Activated T-helper 1 cell treated with anti-CD3 and anti-CD28 coated beads, Interleukin-12 subunit alpha, Interleukin-12 subunit beta, Interleukin-2, Interleukin-4 antibody, amounts not matched to agents 30 ng/mL and 10 ng/mL and 1 ng/mL, durations not matched to agents 14 hours and 24 hours and 36 hours (primary cell): ENCODE data around the gene FGL2. TPM values are rescaled to one million over a fixed set of nuclear protein-coding genes. Genes with fewer than 3 reads are reported as not detected.
"Not testable (repeated sequence)": the region's sequence is repeated elsewhere in the genome, so short reads cannot be mapped to it uniquely, and the experiment has no call there.

Experiments used
- DNase-seq: peaks from one replicate; pipeline ENCODE4 v3.0.0; 2021; ENCODE audit warnings: low spot score
- H3K27ac Mint-ChIP-seq: one replicate; pipeline ENCODE4 v1.8.0; 2021; ENCODE audit warnings: mild to moderate bottlenecking, mixed read lengths
- H3K27me3 Mint-ChIP-seq: one replicate; pipeline ENCODE4 v1.8.0; 2022; ENCODE audit warnings: mild to moderate bottlenecking, moderate library complexity, mixed read lengths; ENCODE audit not compliant: insufficient read depth
- H3K36me3 Mint-ChIP-seq: one replicate; pipeline ENCODE4 v1.8.0; 2021; ENCODE audit warnings: low read depth, mixed read lengths
- H3K4me1 Mint-ChIP-seq: one replicate; pipeline ENCODE4 v1.8.0; 2021; ENCODE audit warnings: low read depth, mixed read lengths
- H3K4me3 Mint-ChIP-seq: one replicate; pipeline ENCODE4 v1.8.0; 2021; ENCODE audit warnings: mild to moderate bottlenecking, moderate library complexity, mixed read lengths
- H3K9me3 Mint-ChIP-seq: one replicate; pipeline ENCODE4 v1.8.0; 2021; ENCODE audit warnings: mixed read lengths
- intact Hi-C: fragments of 100-400 bp; cut with micrococcal nuclease; formaldehyde crosslinking; loops from one replicate; pipeline ENCODE4 v1.15.1; 2024
- total RNA-seq: library from RNA; stranded (reverse); gene quantifications from 2 replicates; pipeline ENCODE4 v1.2.3, GENCODE V29; 2022

The FGL2 gene
- total RNA-seq, 1 donor from 2014 or later: 4.0 TPM

DNA sequence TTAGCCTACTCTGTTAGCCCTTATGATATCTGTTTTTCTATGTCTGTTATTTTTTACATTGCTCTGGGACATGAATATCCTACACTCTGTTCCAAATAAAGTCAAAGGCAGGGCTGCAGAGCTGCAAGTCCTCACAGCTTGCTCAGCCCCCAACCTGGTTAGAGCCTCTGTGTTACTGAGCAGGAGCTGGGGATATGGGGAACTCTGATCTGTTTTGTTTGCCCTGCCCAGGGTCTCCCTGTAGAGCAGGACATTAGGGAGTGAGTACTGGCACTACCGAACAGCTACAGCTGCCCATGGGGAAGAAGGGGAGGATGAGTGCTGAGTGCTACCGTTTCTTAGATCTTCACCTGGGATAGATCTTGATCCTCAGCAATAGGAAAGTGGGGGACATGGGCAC lies 32.8 kb upstream of the FGL2 start:
- Mint-ChIP-seq H3K36me3 (peaks cover 2% of the 10 kb centered on the region), H3K27me3 (peaks cover 2% of the 10 kb centered on the region), H3K27ac (no peak overlapping the region), H3K4me1 (no peaks in the 10 kb centered on the region), H3K9me3 (peaks cover 12% of the 10 kb centered on the region), H3K4me3 (no peak overlapping the region)
- intact Hi-C loops: no loop called here
- no peak for DNase-seq

DNA sequence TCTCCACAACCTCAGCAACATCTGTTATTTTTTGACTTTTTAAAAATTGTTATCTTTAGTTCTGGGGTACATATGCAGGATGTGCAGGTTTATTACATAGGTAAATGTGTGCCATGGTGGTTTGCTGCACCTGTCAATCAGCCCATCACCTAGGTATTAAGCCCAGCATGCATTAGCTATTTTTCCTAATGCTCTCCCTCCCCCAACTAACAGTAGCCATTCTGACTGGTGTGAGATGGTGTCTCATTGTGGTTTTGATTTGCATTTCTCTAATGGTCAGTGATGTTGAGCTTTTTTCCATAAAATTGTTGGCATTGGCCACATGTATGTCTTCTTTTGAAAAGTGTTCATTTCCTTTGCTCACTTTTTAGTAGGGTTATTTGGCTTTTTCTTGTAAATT lies 29.2 kb upstream of the FGL2 start:
- H3K27ac Mint-ChIP-seq, H3K4me1 Mint-ChIP-seq, intact Hi-C loops, H3K27me3 Mint-ChIP-seq, H3K4me3 Mint-ChIP-seq, H3K36me3 Mint-ChIP-seq, DNase-seq: not testable (repeated sequence)
- H3K9me3 Mint-ChIP-seq: peaks cover 12% of the 10 kb centered on the region

DNA sequence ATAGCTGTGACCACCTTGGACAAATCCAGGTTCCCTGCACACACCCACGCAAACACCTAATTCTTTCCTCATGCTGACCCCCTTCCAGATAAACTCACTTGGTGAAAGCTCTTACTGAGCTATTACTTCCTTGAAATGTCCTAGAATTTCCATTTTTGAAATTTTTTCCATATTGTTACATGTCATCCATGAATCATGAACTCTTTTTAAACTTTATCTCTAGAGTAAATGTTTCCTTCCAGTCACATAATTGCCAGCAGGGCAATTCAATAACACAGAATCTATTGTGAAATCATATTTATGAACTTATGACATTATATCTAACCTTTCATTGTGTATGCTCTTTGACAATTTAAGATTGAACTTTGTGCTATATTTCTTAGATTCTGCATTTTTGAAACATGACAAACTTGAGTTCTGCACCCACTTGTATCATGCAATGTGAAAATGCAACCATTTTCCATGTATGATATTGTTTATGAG lies 26.8 kb upstream of the FGL2 start:
- H3K36me3 Mint-ChIP-seq: no peaks in the 10 kb centered on the region
- peaks cover 16% of the 10 kb centered on the region for H3K4me1 Mint-ChIP-seq

GRCh38 chr7:77223261-77223660 lies 23.6 kb upstream of the FGL2 start:
- Mint-ChIP-seq H3K4me3 (no peak overlapping the region), H3K36me3 (peaks cover 3% of the 10 kb centered on the region), H3K9me3 (peaks cover 11% of the 10 kb centered on the region), H3K4me1 (peaks cover 16% of the 10 kb centered on the region), H3K27ac (no peak overlapping the region), H3K27me3 (no peaks in the 10 kb centered on the region)
- DNase-seq: no peak
- intact Hi-C loops: no loop called here

More for the DNA sequence above, 26.8 kb upstream of the FGL2 start:
- Mint-ChIP-seq H3K27me3 (peaks cover 2% of the 10 kb centered on the region), H3K27ac (no peak overlapping the region), H3K4me3 (no peak overlapping the region), H3K9me3 (peaks cover 16% of the 10 kb centered on the region)
- intact Hi-C loops: no loop called here
- DNase-seq: no peak

DNA sequence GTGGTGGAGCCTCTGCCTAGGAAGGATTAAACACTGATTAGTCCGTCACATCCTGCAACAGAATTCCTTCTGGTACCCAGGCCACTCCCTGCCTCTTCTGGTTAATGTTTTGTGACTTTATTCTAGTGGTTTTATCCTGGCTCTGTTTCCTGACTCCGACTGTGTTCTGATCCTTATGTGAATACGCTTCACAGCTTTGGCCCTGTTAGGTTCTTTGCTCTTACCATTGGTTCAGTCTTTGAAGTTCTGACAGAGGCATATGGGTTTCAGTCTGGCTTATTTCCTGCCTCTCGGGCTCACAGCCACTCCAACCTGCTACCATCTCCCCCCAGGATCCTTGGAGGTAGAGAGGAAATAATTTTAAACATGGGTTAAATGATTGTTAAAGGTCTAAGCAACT lies 23.2 kb upstream of the FGL2 start:
- Mint-ChIP-seq H3K27me3 (no peaks in the 10 kb centered on the region), H3K27ac (no peak overlapping the region), H3K36me3 (peaks cover 3% of the 10 kb centered on the region), H3K4me3 (no peak overlapping the region), H3K9me3 (peaks cover 11% of the 10 kb centered on the region), H3K4me1 (peaks cover 16% of the 10 kb centered on the region)
- no peak for DNase-seq
- intact Hi-C loops: no loop called here

- Mint-ChIP-seq H3K36me3 (peaks cover 3% of the 10 kb centered on the region), H3K27me3 (no peaks in the 10 kb centered on the region), H3K27ac (no peak overlapping the region), H3K9me3 (peaks cover 11% of the 10 kb centered on the region), H3K4me3 (no peak overlapping the region), H3K4me1 (peaks cover 16% of the 10 kb centered on the region)
- no peak for DNase-seq
- intact Hi-C loops: no loop called here
Observed at GRCh38 chr7:77222065-77222464, 22.4 kb upstream of the FGL2 start.

- Mint-ChIP-seq H3K4me1 (peaks cover 11% of the 10 kb centered on the region), H3K9me3 (peaks cover 11% of the 10 kb centered on the region)
- DNase-seq, H3K27me3 Mint-ChIP-seq, H3K4me3 Mint-ChIP-seq, H3K27ac Mint-ChIP-seq, intact Hi-C loops, H3K36me3 Mint-ChIP-seq: not testable (repeated sequence)
Observed at GRCh38 chr7:77219701-77220331, 20.2 kb upstream of the FGL2 start.

- Mint-ChIP-seq H3K27ac (no peak overlapping the region), H3K36me3 (peaks cover 3% of the 10 kb centered on the region), H3K9me3 (peaks cover 11% of the 10 kb centered on the region), H3K4me3 (no peak overlapping the region), H3K4me1 (peaks cover 7% of the 10 kb centered on the region), H3K27me3 (no peaks in the 10 kb centered on the region)
- DNase-seq: no peak
- intact Hi-C loops: no loop called here
Observed at GRCh38 chr7:77217474-77218185, 18.0 kb upstream of the FGL2 start.

DNA sequence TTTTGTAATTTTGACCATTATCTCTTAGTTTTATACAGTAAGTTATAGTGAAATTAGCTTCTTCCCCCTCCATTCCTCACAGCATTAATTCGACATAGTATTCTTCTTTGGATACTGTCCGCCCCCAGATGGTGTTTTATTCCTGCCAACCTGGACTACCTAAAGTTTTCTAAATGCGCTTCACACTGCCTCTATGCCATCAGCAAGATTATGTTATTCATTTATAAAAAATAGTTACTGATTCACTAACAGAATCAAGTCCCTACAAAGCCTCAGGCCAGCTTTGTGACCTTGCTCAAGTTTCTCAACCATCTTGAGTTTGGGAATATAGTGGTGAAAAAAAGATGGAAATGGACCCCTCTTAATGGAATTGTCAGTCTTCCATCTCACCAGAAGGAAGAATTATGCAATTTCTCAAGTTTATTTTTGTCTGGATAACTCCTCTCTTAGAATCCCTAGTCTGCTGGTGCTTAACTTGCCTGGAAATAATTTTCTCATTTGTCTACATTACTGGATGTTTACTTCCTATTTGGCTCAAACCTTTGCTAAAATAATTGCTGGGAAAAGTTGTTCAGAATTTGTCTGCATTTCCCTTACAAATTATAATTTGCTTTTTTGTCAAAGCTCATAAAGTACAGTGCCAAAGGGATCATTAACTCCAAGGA lies 16.7 kb upstream of the FGL2 start:
- Mint-ChIP-seq H3K27me3 (no peaks in the 10 kb centered on the region), H3K9me3 (peaks cover 7% of the 10 kb centered on the region), H3K36me3 (peaks cover 3% of the 10 kb centered on the region), H3K27ac (no peak overlapping the region), H3K4me3 (no peak overlapping the region), H3K4me1 (no peaks in the 10 kb centered on the region)
- intact Hi-C loops: no loop called here
- no peak for DNase-seq

DNA sequence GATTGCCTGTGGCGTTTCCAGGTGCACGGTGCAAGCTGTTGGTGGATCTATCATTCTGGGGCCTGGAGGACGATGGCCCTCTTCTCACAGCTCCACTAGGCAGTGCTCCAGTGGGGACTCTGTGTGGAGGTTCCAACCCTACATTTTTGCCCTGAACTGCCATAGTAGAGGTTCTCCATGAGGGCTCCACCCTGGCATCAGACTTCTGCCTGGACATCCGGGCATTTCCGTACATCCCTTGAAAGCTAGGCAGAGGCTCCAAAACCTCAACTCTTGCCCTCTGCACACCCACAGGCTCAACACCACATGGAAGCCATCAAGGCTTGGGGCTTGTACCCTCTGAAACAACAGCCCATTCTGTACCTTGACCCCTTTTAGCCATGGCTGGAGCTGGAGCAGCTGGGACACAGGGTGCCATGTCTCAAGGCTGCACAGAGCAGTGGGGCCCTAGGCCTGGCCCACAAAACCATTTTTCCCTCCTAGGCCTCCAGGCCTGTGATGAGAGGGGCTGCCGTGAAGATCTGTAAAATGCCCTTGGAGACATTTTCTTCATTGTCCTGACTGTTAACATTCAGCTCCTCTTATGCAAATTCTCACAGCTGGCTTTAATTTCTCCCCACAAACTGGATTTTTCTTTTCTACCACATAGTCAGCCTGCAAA lies 10.0 kb upstream of the FGL2 start:
- Mint-ChIP-seq H3K4me3 (no peak overlapping the region), H3K36me3 (peaks cover 9% of the 10 kb centered on the region), H3K27me3 (no peaks in the 10 kb centered on the region), H3K27ac (no peak overlapping the region), H3K4me1 (no peaks in the 10 kb centered on the region), H3K9me3 (peaks cover 40% of the 10 kb centered on the region)
- intact Hi-C loops: no loop called here
- DNase-seq: no peak

DNA sequence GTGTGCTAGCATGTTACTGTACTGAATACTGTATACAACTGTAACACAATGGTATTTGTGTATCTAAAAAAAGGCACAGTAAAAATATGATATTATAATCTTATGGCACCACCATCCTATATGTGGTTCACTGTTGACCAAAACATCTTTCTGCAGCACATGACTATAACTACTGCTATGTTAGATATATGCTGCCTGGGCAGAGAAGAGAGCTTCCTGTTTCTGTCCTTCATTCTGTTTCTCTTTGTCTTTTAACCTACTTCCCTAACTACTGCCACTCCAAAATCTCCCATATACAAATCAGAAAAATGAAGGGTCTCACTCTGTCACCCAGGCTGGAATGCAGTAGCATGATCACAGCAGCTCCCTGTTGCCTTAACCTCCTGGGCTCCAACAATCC lies 8.8 kb upstream of the FGL2 start:
- intact Hi-C loops: no loop called here
- H3K4me3 Mint-ChIP-seq: no peak overlapping the region
- no peak for DNase-seq
- H3K27me3 Mint-ChIP-seq: no peaks in the 10 kb centered on the region
- H3K4me1 Mint-ChIP-seq: no peaks in the 10 kb centered on the region
- no peak overlapping the region for H3K27ac Mint-ChIP-seq
- peaks cover 40% of the 10 kb centered on the region for H3K9me3 Mint-ChIP-seq
- H3K36me3 Mint-ChIP-seq: peaks cover 9% of the 10 kb centered on the region

DNA sequence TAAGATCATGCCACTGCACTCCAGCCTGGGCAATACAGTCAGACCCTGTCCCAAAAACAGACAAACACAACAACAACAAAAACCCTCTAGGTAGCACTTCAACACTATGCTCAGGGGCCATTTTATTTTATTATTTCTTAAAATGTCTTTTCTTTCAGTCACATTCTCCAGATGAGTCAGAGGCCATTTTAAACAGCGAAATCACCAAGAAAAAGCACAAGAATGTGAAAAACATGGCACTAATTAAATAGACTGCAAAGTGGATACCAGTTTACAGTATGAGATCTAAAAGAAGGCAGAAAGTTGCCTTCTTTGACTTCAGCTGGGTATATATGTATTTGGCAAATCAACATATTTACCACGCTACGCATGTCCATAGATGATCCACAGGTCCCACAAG lies 6.1 kb upstream of the FGL2 start:
- Mint-ChIP-seq H3K36me3 (peaks cover 6% of the 10 kb centered on the region), H3K4me3 (no peak overlapping the region), H3K27me3 (no peaks in the 10 kb centered on the region), H3K9me3 (peaks cover 35% of the 10 kb centered on the region), H3K4me1 (peaks cover 15% of the 10 kb centered on the region), H3K27ac (no peak overlapping the region)
- no peak for DNase-seq
- intact Hi-C loops: no loop called here
